Gastrocnemius medialis (tissue), 4 donors: ENCODE results near the gene AGTR1. TPM values are rescaled to one million over a fixed set of nuclear protein-coding genes. Genes with fewer than 3 reads are reported as not detected.

Experiments
- ATAC-seq, 2 donors: fragments of 150-250 bp; one replicate each; pipeline ENCODE4 v1.9.1; 2016
- DNase-seq, 2 donors: peaks; one replicate each; pipeline ENCODE4 v3.0.0-alpha.2; 2019
- H3K27ac ChIP-seq, 4 donors: fragments of 200-600 bp; sonication (generic); 1 replicate in 1 of 4; 2 replicates in 3 of 4; pipeline ENCODE4 v1.5.1; 2016 to 2018; ENCODE audit warnings: mild to moderate bottlenecking in 2 of 4, moderate library complexity in 1 of 4
- H3K27me3 ChIP-seq, 3 donors: fragments of 200-600 bp; sonication (generic) in 2 of 3; 1 replicate in 1 of 3; 2 replicates in 2 of 3; pipeline versions ENCODE4 v1.5.1 to v1.6.0; 2016 to 2019; ENCODE audit warnings: mild to moderate bottlenecking in 1 of 3, moderate library complexity in 1 of 3
- H3K36me3 ChIP-seq, 2 donors: fragments of 200-600 bp; sonication (generic) in 1 of 2; one replicate each; pipeline ENCODE4 v1.5.1; 2017 to 2018
- H3K4me1 ChIP-seq, 2 donors: fragments of 200-600 bp; sonication (generic) in 1 of 2; one replicate each; pipeline ENCODE4 v1.5.1; 2016 to 2017; ENCODE audit warnings: mild to moderate bottlenecking in 2 of 2
- H3K4me3 ChIP-seq, 4 donors: fragments of 200-600 bp; sonication (generic) in 3 of 4; 1 replicate in 1 of 4; 2 replicates in 3 of 4; pipeline ENCODE4 v1.5.1; 2016 to 2019; ENCODE audit warnings: mild to moderate bottlenecking in 2 of 4
- H3K9me3 ChIP-seq, 3 donors: fragments of 200-600 bp; sonication (generic) in 2 of 3; 1 replicate in 1 of 3; 2 replicates in 2 of 3; pipeline ENCODE4 v1.5.1; 2016 to 2019
- POLR2A ChIP-seq, 2 donors: fragments of 450-650 bp; IDR thresholded peaks; one replicate each; pipeline ENCODE4 v1.6.1; 2017; ENCODE audit warnings: antibody characterized with exemption in 2 of 2, mild to moderate bottlenecking in 2 of 2, moderate library complexity in 2 of 2
- in situ Hi-C, 4 donors: fragments of 200-750 bp; cut with MboI; loops; one replicate each; pipeline versions ENCODE4 v1.15.0 to v1.8.0; 2017; ENCODE audit warnings: low sequenced_read_pairs in 4 of 4
- intact Hi-C: fragments of 100-400 bp; cut with DNase I; formaldehyde crosslinking; loops from one replicate; pipeline ENCODE4 v1.15.1; 2023; ENCODE audit warnings: low total_unique reads
- total RNA-seq, 4 donors: library from RNA; depleted of rRNA; stranded (reverse); fragments of >200 nt; gene quantifications; one replicate each; pipeline versions ENCODE4 v1.1.0 to v1.2.3, GENCODE V29; 2016
- TF ChIP-seq, protein P1 (sequence below), 5 experiments: fragments of 450-650 bp in 3 of 5; fragments of 200-600 bp in 2 of 5; sonication (generic) in 2 of 5; IDR thresholded peaks in 4 of 5; conservative IDR thresholded peaks in 1 of 5; 1 replicate in 4 of 5; 2 replicates in 1 of 5; pipeline ENCODE4 v1.5.1; 2016 to 2019; ENCODE audit warnings: antibody characterized with exemption in 5 of 5, mild to moderate bottlenecking in 3 of 5, moderate library complexity in 3 of 5

Gene AGTR1
- total RNA-seq, 4 donors from 2014 or later = 12.7 to 32.1 (median 14.5) TPM

DNA sequence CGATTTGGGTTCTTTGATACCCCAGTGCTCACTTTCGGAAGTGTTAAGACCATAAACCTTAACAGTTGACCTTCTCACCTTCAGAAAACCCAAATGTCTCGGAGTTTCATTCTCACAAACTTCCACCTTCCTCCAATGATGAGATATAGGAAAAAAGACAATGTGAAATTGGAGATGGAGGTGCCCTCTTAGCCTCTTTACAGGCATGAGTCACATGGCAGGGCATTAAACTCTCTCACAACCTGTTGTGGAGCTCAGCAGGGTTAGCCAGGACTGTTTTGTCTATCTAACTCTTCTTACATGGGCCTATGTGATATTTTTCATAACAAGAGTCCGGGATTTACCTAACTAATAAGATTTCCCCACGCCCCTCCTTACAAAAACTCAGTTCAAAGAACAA, 10.7 kb downstream of the AGTR1 start:
- in situ Hi-C loops = loop anchor here in 1 of 4 donors (25.0 kb wide), 1 partner anchor 321 kb away; no protein-coding TSS in a partner anchor
- no peaks in the 10 kb centered on the region for H3K27me3 ChIP-seq
- H3K4me3 ChIP-seq = no peak overlapping the region
- no peak overlapping the region for H3K27ac ChIP-seq
- ATAC-seq = no peak
- intact Hi-C loops = no loop called here
- TF ChIP-seq, protein P1, sequence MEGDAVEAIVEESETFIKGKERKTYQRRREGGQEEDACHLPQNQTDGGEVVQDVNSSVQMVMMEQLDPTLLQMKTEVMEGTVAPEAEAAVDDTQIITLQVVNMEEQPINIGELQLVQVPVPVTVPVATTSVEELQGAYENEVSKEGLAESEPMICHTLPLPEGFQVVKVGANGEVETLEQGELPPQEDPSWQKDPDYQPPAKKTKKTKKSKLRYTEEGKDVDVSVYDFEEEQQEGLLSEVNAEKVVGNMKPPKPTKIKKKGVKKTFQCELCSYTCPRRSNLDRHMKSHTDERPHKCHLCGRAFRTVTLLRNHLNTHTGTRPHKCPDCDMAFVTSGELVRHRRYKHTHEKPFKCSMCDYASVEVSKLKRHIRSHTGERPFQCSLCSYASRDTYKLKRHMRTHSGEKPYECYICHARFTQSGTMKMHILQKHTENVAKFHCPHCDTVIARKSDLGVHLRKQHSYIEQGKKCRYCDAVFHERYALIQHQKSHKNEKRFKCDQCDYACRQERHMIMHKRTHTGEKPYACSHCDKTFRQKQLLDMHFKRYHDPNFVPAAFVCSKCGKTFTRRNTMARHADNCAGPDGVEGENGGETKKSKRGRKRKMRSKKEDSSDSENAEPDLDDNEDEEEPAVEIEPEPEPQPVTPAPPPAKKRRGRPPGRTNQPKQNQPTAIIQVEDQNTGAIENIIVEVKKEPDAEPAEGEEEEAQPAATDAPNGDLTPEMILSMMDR (IDR thresholded peaks at IDR 0.05 in 4 of 5, conservative IDR thresholded peaks at IDR 0.05 in 1 of 5) = no peak
- TF ChIP-seq POLR2A (IDR thresholded peaks at IDR 0.05) = no peak
- no peaks in the 10 kb centered on the region for H3K4me1 ChIP-seq
- DNase-seq = no peak
- H3K9me3 ChIP-seq = no peaks in the 10 kb centered on the region
- H3K36me3 ChIP-seq = no peaks in the 10 kb centered on the region

DNA sequence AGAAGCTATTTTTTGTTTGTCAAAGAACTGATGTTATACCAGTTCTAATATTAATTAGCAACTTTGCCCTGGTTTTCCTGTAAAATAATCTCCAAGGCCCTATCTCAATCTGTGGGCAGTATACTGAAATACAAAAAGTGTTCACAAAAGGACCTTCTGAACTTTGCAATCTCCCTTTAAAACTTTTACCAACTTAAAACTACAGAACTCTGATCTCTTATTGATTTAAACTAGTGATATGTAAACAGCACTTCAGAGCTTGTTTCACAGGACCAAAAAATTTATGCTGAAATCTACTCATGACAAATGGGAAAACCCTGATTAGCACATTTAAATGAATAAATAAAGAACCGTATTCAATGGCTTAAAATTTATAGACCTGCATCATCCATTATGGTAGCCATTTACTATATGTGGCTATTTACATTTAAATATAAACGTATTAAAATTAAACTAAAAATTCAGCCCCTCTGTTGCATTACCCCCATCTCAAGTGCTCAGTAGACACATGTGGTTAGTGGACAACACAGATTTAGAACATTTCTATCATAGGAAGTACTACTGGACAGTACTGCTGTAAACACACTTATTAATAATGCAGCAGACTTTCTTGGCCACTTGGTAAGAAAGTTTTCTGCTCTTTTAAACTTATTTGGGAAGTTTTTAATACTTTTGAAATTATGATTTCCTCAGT, 12.0 kb downstream of the AGTR1 start:
- no peak overlapping the region for H3K4me3 ChIP-seq
- H3K9me3 ChIP-seq = no peaks in the 10 kb centered on the region
- intact Hi-C loops (no loop called here), in situ Hi-C loops (loop anchor here in 1 of 4 donors (25.0 kb wide), 1 partner anchor 322 kb away; no protein-coding TSS in a partner anchor)
- no peak for DNase-seq
- no peak overlapping the region for H3K27ac ChIP-seq
- H3K27me3 ChIP-seq = no peaks in the 10 kb centered on the region
- no peak for TF ChIP-seq POLR2A (IDR thresholded peaks at IDR 0.05)
- TF ChIP-seq, protein P1 (IDR thresholded peaks at IDR 0.05 in 4 of 5, conservative IDR thresholded peaks at IDR 0.05 in 1 of 5) = no peak
- H3K4me1 ChIP-seq = no peaks in the 10 kb centered on the region
- ATAC-seq = no peak
- H3K36me3 ChIP-seq = no peaks in the 10 kb centered on the region

DNA sequence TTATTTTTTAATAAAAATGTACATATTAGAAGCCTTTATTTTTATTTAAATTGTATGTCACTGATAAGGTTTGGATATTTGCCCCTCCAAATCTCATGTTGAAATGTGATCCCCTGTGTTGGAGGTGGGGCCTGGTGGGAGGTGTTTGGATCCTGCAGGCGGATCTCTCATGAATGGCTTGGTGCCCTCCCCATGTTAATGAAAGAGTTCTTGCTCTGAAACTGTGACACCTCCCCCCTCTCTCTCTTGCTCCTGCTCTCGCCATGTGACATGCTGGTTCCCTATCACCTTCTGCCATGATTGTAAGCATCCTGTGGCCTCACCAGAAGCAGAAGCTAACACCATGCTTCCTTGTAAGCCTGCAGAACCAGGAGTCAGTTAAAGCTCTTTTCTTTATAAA, 13.0 kb downstream of the AGTR1 start:
- ATAC-seq = no peak
- H3K4me1 ChIP-seq = no peaks in the 10 kb centered on the region
- intact Hi-C loops (no loop called here), in situ Hi-C loops (loop anchor here in 1 of 4 donors (25.0 kb wide), 1 partner anchor 323 kb away; no protein-coding TSS in a partner anchor)
- H3K4me3 ChIP-seq = no peak overlapping the region
- TF ChIP-seq POLR2A (IDR thresholded peaks at IDR 0.05) = no peak
- TF ChIP-seq, protein P1 (IDR thresholded peaks at IDR 0.05 in 4 of 5, conservative IDR thresholded peaks at IDR 0.05 in 1 of 5) = no peak
- no peak overlapping the region for H3K27ac ChIP-seq
- no peaks in the 10 kb centered on the region for H3K36me3 ChIP-seq
- no peaks in the 10 kb centered on the region for H3K27me3 ChIP-seq
- no peak for DNase-seq
- no peaks in the 10 kb centered on the region for H3K9me3 ChIP-seq

DNA sequence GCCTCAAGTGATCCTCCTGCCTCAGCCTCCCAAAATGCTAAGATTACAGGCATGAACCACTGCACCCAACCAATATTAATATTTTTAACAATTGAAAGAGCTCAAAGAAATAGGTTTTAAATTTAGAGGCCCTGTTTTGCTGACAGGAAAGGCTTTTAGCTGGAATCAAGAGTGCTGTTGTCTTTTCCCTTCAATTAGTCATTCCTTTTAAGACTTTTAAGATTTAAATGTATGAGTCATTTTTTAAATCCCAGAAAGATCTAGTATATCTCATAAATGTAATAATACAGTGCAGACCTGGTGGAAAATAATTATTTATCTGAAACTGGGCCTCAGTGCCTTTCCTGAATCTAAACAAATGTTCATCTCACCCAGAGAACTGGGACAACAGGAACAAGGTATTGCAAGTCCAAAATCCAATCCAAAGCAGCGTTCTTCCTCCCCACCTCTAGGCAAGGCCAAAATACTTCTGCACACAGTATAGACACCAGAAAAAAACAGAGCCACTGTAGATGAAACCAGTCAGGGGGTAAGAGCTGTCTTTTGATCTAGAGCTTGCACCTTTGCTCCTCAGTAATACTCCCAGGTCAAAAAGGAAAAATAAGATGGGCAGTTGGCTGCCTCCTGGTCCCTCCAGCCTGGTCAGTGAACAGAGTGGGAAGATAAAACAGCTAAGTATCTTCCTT, 14.4 kb downstream of the AGTR1 start:
- Histone ChIP-seq H3K36me3 (no peaks in the 10 kb centered on the region), H3K27me3 (no peaks in the 10 kb centered on the region), H3K4me1 (no peaks in the 10 kb centered on the region), H3K9me3 (no peaks in the 10 kb centered on the region), H3K4me3 (no peak overlapping the region), H3K27ac (no peak overlapping the region)
- no peak for ATAC-seq
- in situ Hi-C loops = loop anchor here in 1 of 4 donors (25.0 kb wide), 1 partner anchor 325 kb away; no protein-coding TSS in a partner anchor
- intact Hi-C loops = no loop called here
- no peak for TF ChIP-seq POLR2A (IDR thresholded peaks at IDR 0.05)
- TF ChIP-seq, protein P1 (IDR thresholded peaks at IDR 0.05 in 4 of 5, conservative IDR thresholded peaks at IDR 0.05 in 1 of 5) = no peak
- DNase-seq = no peak
